GM18505 (cell line): Measurements from ENCODE around the gene PRKD1.
"Not testable (repeated sequence)": the region's sequence is repeated elsewhere in the genome, so short reads cannot be mapped to it uniquely, and the experiment has no call there.

ENCODE experiments used
- ATAC-seq: cut with Tn5 transposase; IDR thresholded peaks from one replicate; pipeline ENCODE4 v1.9.1; 2021; ENCODE audit not compliant: unreplicated experiment
- POLR2A ChIP-seq: IDR thresholded peaks from 4 replicates; pipeline ENCODE4 v1.6.1; 2011; ENCODE audit warnings: borderline replicate concordance; ENCODE audit not compliant: insufficient read depth, insufficient read length; ENCODE audit errors: extremely low read depth

The PRKD1 gene

GRCh38 chr14:29893989-29894388 lies 33.7 kb downstream of the PRKD1 start:
- ATAC-seq, result no peak
- no peak for TF ChIP-seq POLR2A

GRCh38 chr14:29892327-29892726 lies 35.3 kb downstream of the PRKD1 start:
- ATAC-seq, result no peak
- TF ChIP-seq POLR2A, result no peak

- no peak for TF ChIP-seq POLR2A
- ATAC-seq, result no peak
Measured at GRCh38 chr14:29885988-29886387, 41.7 kb downstream of the PRKD1 start.

- no peak for ATAC-seq
- no peak for TF ChIP-seq POLR2A
Measured at GRCh38 chr14:29868000-29868399, 59.6 kb downstream of the PRKD1 start.

GRCh38 chr14:29865299-29865698 lies 62.3 kb downstream of the PRKD1 start:
- no peak for TF ChIP-seq POLR2A
- no peak for ATAC-seq

GRCh38 chr14:29861996-29862395 lies 65.7 kb downstream of the PRKD1 start:
- no peak for TF ChIP-seq POLR2A
- ATAC-seq, result no peak

- TF ChIP-seq POLR2A, result no peak
- ATAC-seq, result peak; percentile 91
Measured at GRCh38 chr14:29858299-29858698, 69.3 kb downstream of the PRKD1 start.

GRCh38 chr14:29857551-29857950 lies 70.1 kb downstream of the PRKD1 start:
- peak; percentile 58 for ATAC-seq
- no peak for TF ChIP-seq POLR2A

GRCh38 chr14:29856516-29856915 lies 71.1 kb downstream of the PRKD1 start:
- ATAC-seq, result no peak
- no peak for TF ChIP-seq POLR2A

GRCh38 chr14:29853691-29854090 lies 74.0 kb downstream of the PRKD1 start:
- not testable (repeated sequence) for ATAC-seq

- no peak for TF ChIP-seq POLR2A
Measured at GRCh38 chr14:29853272-29853671, 74.4 kb downstream of the PRKD1 start.

GRCh38 chr14:29851397-29851796 lies 76.2 kb downstream of the PRKD1 start:
- ATAC-seq, result no peak
- no peak for TF ChIP-seq POLR2A

More at GRCh38 chr14:29853272-29853671, 74.4 kb downstream of the PRKD1 start:
- no peak for ATAC-seq

- TF ChIP-seq POLR2A, result no peak
- ATAC-seq, result no peak
Measured at GRCh38 chr14:29847056-29847380, 80.6 kb downstream of the PRKD1 start.

- TF ChIP-seq POLR2A, result no peak
- ATAC-seq, result peak; percentile 52
Measured at GRCh38 chr14:29846339-29847055, 81.2 kb downstream of the PRKD1 start.

- no peak for ATAC-seq
- no peak for TF ChIP-seq POLR2A
Measured at GRCh38 chr14:29843981-29844380, 83.7 kb downstream of the PRKD1 start.

GRCh38 chr14:29842228-29842627 lies 85.4 kb downstream of the PRKD1 start:
- no peak for ATAC-seq
- TF ChIP-seq POLR2A, result no peak

GRCh38 chr14:29840369-29840892 lies 87.2 kb downstream of the PRKD1 start:
- not testable (repeated sequence) for ATAC-seq

GRCh38 chr14:29839691-29840090 lies 88.0 kb downstream of the PRKD1 start:
- not testable (repeated sequence) for ATAC-seq
